ENCODE data around the gene HSPB6. TPM values are rescaled to one million over a fixed set of nuclear protein-coding genes. Genes with fewer than 3 reads are reported as not detected.

HSPB6 gene
- total RNA-seq, 4 donors from 2014 or later: 44.9 to 119 (median 96.6) TPM

DNA sequence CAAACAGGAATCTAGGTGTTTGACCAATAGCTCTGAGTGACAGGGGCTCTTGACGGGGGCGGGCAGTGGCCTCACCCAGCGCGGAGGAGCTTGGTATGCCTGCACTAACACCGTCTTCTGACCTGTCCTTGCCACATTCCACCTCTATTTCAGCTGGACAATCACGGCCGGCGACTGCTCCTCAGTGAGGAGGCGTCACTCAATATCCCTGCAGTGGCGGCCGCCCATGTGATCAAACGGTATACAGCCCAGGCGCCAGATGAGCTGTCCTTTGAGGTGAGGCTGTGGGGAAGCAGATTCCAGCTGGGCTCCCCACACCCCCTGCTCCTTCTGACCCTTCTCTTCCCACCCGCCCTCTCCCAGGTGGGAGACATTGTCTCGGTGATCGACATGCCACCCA is 23.2 kb upstream of the HSPB6 start:
- TF ChIP-seq POLR2A (IDR thresholded peaks at IDR 0.05) (no peak), EP300 (IDR thresholded peaks at IDR 0.05) (no peak)
- no peaks in the 10 kb centered on the region for H3K9me3 ChIP-seq
- WGBS, 2 donors (ENCODE audit: low coverage in 1 of 2): 82% methylated on average over 2 of the region's 16 CpGs; no CpG with 5 or more reads in 1 of the 2 donors

DNA sequence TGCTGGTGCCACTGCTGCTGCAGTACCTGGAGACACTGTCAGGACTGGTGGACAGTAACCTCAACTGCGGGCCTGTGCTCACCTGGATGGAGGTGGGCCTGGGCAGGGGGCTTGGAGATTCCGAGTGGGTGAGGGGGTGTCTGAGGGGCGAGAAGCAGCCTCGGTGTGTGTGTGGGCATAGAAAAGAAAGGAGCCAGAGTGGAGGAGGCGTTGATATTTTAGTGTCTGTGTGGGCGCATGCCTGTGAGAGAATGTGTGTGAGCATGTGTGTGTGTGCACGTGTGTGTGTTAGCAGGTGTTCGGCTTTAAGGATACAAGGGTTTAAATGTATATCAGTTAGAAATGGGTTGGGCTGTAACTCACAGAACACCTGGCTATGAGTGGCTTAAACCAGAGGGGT is 22.2 kb upstream of the HSPB6 start:
- peaks cover 0 to 21% (median 5%) of the 10 kb centered on the region in 3 donors for H3K4me1 ChIP-seq

More for the DNA sequence above, 23.2 kb upstream of the HSPB6 start:
- Histone ChIP-seq H3K27me3 (no peaks in the 10 kb centered on the region), H3K27ac (no peak overlapping the region), H3K4me1 (peaks cover 0 to 15% (median 5%) of the 10 kb centered on the region in 3 donors), H3K4me3 (no peak overlapping the region), H3K36me3 (peaks cover 0 to 75% of the 10 kb centered on the region in 2 donors)
- ATAC-seq: no peak

DNA sequence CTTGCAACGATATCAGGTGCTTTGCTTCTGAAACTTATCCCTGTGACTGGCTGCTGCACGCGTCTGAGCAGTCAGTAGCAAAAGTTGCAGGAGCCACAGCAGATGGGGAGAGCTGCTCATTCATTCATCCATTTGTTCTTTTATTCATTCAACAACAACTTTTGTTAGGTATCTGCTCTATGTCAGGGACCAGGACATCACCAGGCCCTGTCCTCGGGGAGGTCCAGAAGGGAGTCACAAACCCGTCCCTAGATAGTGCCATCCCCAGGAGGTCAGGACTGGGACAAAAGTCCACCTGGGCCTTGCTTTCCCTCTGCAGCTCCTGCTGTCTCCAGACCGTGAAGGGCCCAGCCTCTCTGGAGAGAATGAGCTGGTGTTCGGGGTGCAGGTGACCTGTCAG is 21.1 kb upstream of the HSPB6 start:
- no peaks in the 10 kb centered on the region for H3K9me3 ChIP-seq
- TF ChIP-seq POLR2A (IDR thresholded peaks at IDR 0.05) (no peak), POLR2AphosphoS5 (IDR thresholded peaks at IDR 0.05) (no peak), EP300 (IDR thresholded peaks at IDR 0.05) (no peak)
- TF ChIP-seq, protein P1, sequence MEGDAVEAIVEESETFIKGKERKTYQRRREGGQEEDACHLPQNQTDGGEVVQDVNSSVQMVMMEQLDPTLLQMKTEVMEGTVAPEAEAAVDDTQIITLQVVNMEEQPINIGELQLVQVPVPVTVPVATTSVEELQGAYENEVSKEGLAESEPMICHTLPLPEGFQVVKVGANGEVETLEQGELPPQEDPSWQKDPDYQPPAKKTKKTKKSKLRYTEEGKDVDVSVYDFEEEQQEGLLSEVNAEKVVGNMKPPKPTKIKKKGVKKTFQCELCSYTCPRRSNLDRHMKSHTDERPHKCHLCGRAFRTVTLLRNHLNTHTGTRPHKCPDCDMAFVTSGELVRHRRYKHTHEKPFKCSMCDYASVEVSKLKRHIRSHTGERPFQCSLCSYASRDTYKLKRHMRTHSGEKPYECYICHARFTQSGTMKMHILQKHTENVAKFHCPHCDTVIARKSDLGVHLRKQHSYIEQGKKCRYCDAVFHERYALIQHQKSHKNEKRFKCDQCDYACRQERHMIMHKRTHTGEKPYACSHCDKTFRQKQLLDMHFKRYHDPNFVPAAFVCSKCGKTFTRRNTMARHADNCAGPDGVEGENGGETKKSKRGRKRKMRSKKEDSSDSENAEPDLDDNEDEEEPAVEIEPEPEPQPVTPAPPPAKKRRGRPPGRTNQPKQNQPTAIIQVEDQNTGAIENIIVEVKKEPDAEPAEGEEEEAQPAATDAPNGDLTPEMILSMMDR (IDR thresholded peaks at IDR 0.05): no peak
- peaks cover 0 to 54% of the 10 kb centered on the region in 2 donors for H3K36me3 ChIP-seq
- no peak for ATAC-seq
- peaks cover 0 to 21% (median 5%) of the 10 kb centered on the region in 3 donors for H3K4me1 ChIP-seq
- WGBS, 2 donors (ENCODE audit: low coverage in 1 of 2): 53% methylated on average over 3 of the region's 7 CpGs; no CpG with 5 or more reads in 1 of the 2 donors
- no peak overlapping the region for H3K27ac ChIP-seq
- no peak overlapping the region for H3K4me3 ChIP-seq
- H3K27me3 ChIP-seq: no peaks in the 10 kb centered on the region

More for the DNA sequence above, 22.2 kb upstream of the HSPB6 start:
- H3K27ac ChIP-seq: no peak overlapping the region
- H3K4me3 ChIP-seq: no peak overlapping the region
- H3K9me3 ChIP-seq: no peaks in the 10 kb centered on the region
- ATAC-seq: no peak
- no peaks in the 10 kb centered on the region for H3K27me3 ChIP-seq
- peaks cover 0 to 65% of the 10 kb centered on the region in 2 donors for H3K36me3 ChIP-seq
- TF ChIP-seq POLR2AphosphoS5 (IDR thresholded peaks at IDR 0.05) (no peak), EP300 (IDR thresholded peaks at IDR 0.05) (no peak), POLR2A (IDR thresholded peaks at IDR 0.05) (no peak)
- TF ChIP-seq, protein P1 (IDR thresholded peaks at IDR 0.05): no peak
- 77 to 88% methylated on average over 2 to 6 of the region's 8 CpGs for WGBS, 2 donors (ENCODE audit: low coverage in 1 of 2)

DNA sequence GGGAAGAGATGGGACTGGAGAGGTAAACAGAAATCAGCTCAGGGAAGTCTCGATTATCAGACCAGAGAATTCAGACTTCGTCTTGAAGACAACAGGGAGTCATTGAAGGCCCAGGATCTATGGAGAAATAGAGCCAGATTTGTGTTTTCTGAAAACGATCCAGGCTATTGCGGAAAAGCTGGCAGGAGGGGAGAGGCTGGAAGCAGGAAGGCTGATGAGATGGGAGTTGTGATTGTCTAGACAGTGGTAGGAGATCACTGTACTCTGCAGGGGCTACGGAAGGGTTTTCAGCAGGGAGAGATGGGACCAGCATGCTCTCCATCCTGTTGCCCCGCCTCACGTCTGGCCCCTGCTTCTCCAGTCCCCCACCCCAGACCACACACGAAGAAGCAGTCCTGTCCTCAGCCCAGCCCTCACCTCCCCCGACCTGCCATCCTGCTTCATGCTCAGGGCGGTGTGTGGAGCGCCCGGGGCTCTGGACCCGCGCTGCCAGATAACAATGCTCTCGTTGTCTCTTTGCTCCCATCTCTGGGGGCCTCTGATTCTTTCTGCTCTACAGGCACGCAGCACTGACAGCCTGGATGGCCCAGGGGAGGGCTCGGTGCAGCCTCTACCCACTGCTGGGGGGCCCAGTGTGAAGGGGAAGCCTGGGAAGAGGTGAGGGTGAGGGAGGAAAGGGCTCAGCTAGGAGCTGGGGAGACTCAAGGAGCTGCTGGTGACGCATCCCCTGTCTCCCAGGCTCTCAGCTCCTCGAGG is 20.4 kb upstream of the HSPB6 start:
- Histone ChIP-seq H3K4me3 (no peak overlapping the region), H3K27me3 (no peaks in the 10 kb centered on the region), H3K27ac (no peak overlapping the region), H3K36me3 (peaks cover 0 to 47% of the 10 kb centered on the region in 2 donors), H3K9me3 (no peaks in the 10 kb centered on the region), H3K4me1 (peaks cover 0 to 21% (median 5%) of the 10 kb centered on the region in 3 donors)
- ATAC-seq: no peak
- 43 to 68% methylated on average over 4 to 9 of the region's 19 CpGs for WGBS, 2 donors (ENCODE audit: low coverage in 1 of 2)
- TF ChIP-seq EP300 (IDR thresholded peaks at IDR 0.05) (no peak), POLR2AphosphoS5 (IDR thresholded peaks at IDR 0.05) (no peak), POLR2A (IDR thresholded peaks at IDR 0.05) (no peak)
- TF ChIP-seq, protein P1 (IDR thresholded peaks at IDR 0.05): no peak

DNA sequence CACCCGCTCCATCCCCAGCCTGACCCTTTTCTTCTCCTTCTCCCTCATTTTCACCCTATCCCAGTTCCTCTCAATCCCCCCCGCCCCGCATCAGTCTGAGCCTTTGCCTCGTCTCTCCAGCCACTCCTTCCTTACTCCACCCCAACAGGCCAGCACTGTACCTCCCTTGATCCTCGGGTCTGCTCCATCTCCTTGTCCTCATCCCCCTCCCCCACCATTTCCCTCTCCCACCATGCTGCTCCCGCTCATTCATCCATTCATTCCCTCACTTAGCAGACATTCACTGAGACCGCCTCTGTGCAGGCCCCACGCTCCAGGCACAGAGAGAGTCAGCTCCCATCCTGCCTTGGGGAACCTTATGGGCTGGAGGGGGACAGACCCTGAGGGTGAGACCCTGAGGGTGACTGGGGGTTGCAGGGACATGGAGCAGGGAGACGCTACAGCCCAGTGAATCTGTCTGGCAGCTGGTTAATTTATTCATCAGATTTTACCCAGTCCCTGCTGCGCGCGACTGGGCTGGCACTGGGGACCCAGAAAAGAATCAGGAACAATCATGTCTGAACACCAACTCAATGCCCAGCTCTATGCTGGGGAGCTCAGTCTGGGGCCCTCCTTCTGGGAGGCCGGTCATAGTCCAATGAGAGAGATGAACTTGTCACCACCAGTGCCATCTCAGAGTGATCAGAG is 19.4 kb upstream of the HSPB6 start:
- Histone ChIP-seq H3K9me3 (no peaks in the 10 kb centered on the region), H3K27ac (peak overlapping the region in 1 of 4 donors; percentile 79), H3K36me3 (peaks cover 0 to 37% of the 10 kb centered on the region in 2 donors), H3K4me1 (peaks cover 0 to 21% (median 5%) of the 10 kb centered on the region in 3 donors), H3K27me3 (no peaks in the 10 kb centered on the region), H3K4me3 (peak overlapping the region; percentile 54 to 94)
- WGBS, 2 donors (ENCODE audit: low coverage in 1 of 2): 10 to 12% methylated on average over 4 to 5 of the region's 13 CpGs
- TF ChIP-seq EP300 (IDR thresholded peaks at IDR 0.05) (no peak), POLR2AphosphoS5 (IDR thresholded peaks at IDR 0.05) (no peak), POLR2A (IDR thresholded peaks at IDR 0.05) (no peak)
- TF ChIP-seq, protein P1 (IDR thresholded peaks at IDR 0.05): no peak
- no peak for ATAC-seq

All from gastroesophageal sphincter (tissue), 4 donors.